ENCODE data around the gene RASAL2.

The RASAL2 gene

GRCh38 chr1:178275553-178275952 is 181.6 kb downstream of the RASAL2 start:
- no peaks in the 10 kb centered on the region for H3K36me3 ChIP-seq (ENCODE audit: low read depth)
- H3K9me3 ChIP-seq (ENCODE audit: severe bottlenecking) = no peaks in the 10 kb centered on the region
- no peak for ATAC-seq (ENCODE audit: low read depth)
- H3K4me1 ChIP-seq (ENCODE audit: insufficient read depth, poor library complexity, severe bottlenecking) = peaks cover 72% of the 10 kb centered on the region
- peak overlapping the region; percentile 86 for H3K27ac ChIP-seq (ENCODE audit: poor library complexity, severe bottlenecking)
- no peak overlapping the region for H3K4me3 ChIP-seq (ENCODE audit: severe bottlenecking)
- no peak for DNase-seq (ENCODE audit: low spot score)
- TF ChIP-seq CTCF (IDR thresholded peaks at IDR 0.05; ENCODE audit: poor library complexity, severe bottlenecking) = no peak
- no peaks in the 10 kb centered on the region for H3K27me3 ChIP-seq (ENCODE audit: insufficient read depth, poor library complexity, severe bottlenecking)

- TF ChIP-seq CTCF (IDR thresholded peaks at IDR 0.05; ENCODE audit: poor library complexity, severe bottlenecking) = no peak
- H3K27me3 ChIP-seq (ENCODE audit: insufficient read depth, poor library complexity, severe bottlenecking) = no peaks in the 10 kb centered on the region
- ATAC-seq (ENCODE audit: low read depth) = peak; percentile 15; the same call in 1 of the 3 replicates
- DNase-seq (ENCODE audit: low spot score) = no peak
- H3K27ac ChIP-seq (ENCODE audit: poor library complexity, severe bottlenecking) = peak overlapping the region; percentile 50
- peaks cover 62% of the 10 kb centered on the region for H3K4me1 ChIP-seq (ENCODE audit: insufficient read depth, poor library complexity, severe bottlenecking)
- no peaks in the 10 kb centered on the region for H3K9me3 ChIP-seq (ENCODE audit: severe bottlenecking)
- H3K4me3 ChIP-seq (ENCODE audit: severe bottlenecking) = no peak overlapping the region
- no peaks in the 10 kb centered on the region for H3K36me3 ChIP-seq (ENCODE audit: low read depth)
These were observed 184.1 kb downstream of the RASAL2 start for GRCh38 chr1:178277793-178278530.

- peaks cover 60% of the 10 kb centered on the region for H3K4me1 ChIP-seq (ENCODE audit: insufficient read depth, poor library complexity, severe bottlenecking)
- no peak overlapping the region for H3K4me3 ChIP-seq (ENCODE audit: severe bottlenecking)
- no peaks in the 10 kb centered on the region for H3K27me3 ChIP-seq (ENCODE audit: insufficient read depth, poor library complexity, severe bottlenecking)
- DNase-seq (ENCODE audit: low spot score) = no peak
- no peak for ATAC-seq (ENCODE audit: low read depth)
- H3K27ac ChIP-seq (ENCODE audit: poor library complexity, severe bottlenecking) = peak overlapping the region; percentile 50
- H3K9me3 ChIP-seq (ENCODE audit: severe bottlenecking) = no peaks in the 10 kb centered on the region
- no peaks in the 10 kb centered on the region for H3K36me3 ChIP-seq (ENCODE audit: low read depth)
- TF ChIP-seq CTCF (IDR thresholded peaks at IDR 0.05; ENCODE audit: poor library complexity, severe bottlenecking) = no peak
These were observed 185.2 kb downstream of the RASAL2 start for GRCh38 chr1:178278916-178279686.

GRCh38 chr1:178282949-178283367 is 189.1 kb downstream of the RASAL2 start:
- Histone ChIP-seq H3K4me3 (ENCODE audit: severe bottlenecking) (no peak overlapping the region), H3K27ac (ENCODE audit: poor library complexity, severe bottlenecking) (peak overlapping the region; percentile 71), H3K27me3 (ENCODE audit: insufficient read depth, poor library complexity, severe bottlenecking) (no peaks in the 10 kb centered on the region), H3K4me1 (ENCODE audit: insufficient read depth, poor library complexity, severe bottlenecking) (peaks cover 44% of the 10 kb centered on the region), H3K36me3 (ENCODE audit: low read depth) (no peaks in the 10 kb centered on the region), H3K9me3 (ENCODE audit: severe bottlenecking) (no peaks in the 10 kb centered on the region)
- DNase-seq (ENCODE audit: low spot score) = no peak
- ATAC-seq (ENCODE audit: low read depth) = peak; percentile 89
- TF ChIP-seq CTCF (IDR thresholded peaks at IDR 0.05; ENCODE audit: poor library complexity, severe bottlenecking) = peak; percentile 90
